ENCODE measurements around the gene CDKL5.

Gene CDKL5

DNA sequence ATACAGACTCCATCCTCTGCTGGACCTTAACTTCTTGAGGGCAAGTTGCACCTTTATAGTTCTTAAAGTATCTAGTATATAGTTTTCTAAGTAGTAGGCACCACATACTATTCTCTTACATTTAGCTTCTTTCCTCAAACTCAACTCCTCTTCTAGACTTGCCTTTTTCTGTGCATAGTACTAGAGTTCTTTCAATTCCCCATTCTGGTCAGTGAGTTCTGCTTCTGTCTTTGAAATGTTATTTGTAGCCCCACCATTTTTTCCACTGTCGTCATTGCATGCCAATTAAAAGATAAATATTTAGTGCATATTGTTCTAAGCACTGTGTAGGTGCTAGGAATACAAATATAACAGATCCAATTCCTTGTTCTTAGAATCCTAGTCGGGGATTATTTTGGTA, 31.6 kb downstream of the CDKL5 start:
- DNase-seq (ENCODE audit: low spot score) = no peak

DNA sequence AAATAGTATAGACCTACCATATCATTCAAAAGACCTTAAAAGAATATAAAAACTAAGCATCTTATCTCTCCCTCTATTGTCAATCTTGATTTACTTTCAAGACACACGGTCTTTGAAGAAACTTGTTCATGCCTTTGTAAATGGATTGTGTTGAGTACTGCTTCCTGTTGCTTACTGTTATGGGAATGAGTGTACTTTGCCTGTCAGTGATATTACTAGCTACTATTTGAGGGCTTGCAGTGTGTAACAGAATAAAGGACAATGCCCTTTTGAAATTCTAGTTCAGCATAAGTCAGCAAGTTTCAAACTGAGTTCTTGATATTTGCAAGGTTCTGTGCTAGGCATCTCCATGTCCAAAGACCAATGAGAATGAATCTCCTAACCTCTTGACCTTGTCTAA, 36.0 kb downstream of the CDKL5 start:
- no peak for DNase-seq (ENCODE audit: low spot score)

DNA sequence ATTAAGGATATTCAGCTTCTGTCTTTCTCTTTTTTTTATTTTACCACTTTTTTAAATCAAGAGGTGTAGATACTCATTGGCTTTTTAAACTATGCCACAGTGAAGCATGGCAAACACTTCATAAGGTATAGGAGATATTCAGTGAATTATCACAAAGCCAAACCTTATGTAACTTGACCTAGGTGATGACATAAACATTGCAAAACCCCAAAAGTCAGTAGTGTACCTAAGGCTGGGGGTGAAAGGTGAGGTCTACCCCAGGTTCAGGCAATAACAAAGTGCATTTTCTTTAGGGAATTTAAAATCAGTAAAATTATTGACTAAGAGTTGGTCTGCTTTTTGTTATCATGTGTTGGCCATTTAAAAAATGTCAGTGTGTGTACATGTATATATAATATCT, 39.1 kb downstream of the CDKL5 start:
- DNase-seq (ENCODE audit: low spot score) = no peak

DNA sequence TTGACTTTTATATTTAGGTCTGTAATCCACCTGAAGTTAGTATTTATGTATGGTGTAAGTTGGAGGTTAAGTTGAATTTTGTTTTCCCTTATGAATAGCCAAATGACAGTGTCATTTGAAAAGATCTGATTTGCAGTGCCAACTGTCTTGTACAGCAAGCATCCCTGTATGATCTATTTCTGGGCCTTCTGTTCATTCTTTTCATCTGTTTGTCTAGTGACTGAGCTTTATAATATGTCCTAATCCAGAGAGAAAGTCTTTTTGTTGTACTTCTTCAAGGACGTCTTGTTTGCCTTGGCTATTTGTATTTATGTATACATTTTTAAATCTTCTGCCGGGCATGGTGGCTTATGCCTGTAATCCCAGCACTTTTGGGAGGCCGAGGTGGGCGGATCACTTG, 39.6 kb downstream of the CDKL5 start:
- no peak for DNase-seq (ENCODE audit: low spot score)

DNA sequence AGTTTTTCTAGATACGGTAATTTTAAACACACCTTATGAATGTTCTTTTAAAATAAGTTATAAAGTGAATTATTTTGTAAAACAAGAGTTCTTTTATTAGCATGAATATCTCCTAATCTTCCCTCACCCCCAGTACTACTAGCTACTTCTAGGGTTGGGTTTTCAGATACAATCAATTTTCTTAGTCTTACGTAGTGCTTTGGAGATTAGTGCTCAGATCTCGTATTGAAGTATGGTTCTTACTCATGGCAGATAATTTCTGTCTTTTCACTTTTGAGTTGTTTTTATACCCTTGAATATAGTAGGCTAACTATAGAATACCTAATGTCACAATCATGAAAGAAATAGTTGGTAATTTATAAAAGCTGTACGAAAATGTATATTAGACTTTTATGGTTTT, 43.2 kb downstream of the CDKL5 start:
- DNase-seq (ENCODE audit: low spot score) = no peak

DNA sequence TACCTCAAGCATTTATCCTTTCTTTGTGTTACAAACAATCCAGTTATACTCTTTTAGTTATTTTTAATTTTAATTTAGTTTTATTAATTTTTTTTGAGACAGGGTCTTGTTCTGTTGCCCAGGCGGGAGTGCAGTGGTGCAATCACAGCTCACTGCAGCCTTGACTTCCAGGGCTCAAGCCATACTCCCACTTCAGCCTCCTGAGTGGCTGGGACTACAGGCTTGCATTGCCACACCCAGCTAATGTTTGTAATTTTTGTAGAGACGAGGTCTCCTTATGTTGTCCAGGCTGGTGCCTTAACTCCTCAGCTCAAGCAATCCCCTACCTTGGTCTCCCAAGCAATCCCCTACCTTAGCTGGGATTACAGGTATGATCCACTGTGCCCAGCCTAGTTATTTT, 45.9 kb downstream of the CDKL5 start:
- DNase-seq (ENCODE audit: low spot score) = no peak

DNA sequence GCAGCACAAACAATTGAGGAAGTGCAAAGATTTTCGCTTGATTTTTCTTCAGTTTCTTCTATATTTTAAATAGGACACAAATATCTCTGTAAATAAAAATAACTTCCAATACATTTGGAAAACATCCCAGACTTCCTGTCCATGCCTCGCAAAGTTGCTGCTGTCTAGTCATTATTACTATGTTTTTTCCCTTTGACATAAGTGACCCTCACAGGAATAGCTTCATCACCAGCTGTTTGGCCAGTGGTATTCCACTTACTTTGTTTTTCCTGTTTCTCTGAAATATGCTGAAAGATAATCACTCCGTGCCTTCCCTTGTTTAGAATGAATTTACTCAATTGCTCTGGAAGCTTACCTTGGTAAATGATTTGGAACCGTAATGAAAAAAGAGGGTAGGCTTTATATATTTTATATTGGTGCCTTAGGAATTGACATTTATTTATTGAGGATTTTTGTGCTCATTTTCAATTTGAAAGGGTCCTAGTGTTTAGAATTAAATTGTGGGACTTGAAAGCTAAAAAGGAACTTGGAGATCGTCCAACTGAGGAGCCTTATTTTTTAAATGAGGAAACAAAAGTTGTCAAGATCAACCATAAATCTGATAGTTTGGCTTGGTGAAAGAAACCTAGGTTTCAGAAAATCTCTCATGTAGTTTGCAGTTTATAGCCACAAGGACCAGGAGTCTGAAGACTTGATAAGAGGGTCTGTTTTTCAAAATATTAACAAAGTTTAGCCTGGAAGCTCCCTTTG, 65.6 kb downstream of the CDKL5 start:
- no peak for DNase-seq (ENCODE audit: low spot score)

DNA sequence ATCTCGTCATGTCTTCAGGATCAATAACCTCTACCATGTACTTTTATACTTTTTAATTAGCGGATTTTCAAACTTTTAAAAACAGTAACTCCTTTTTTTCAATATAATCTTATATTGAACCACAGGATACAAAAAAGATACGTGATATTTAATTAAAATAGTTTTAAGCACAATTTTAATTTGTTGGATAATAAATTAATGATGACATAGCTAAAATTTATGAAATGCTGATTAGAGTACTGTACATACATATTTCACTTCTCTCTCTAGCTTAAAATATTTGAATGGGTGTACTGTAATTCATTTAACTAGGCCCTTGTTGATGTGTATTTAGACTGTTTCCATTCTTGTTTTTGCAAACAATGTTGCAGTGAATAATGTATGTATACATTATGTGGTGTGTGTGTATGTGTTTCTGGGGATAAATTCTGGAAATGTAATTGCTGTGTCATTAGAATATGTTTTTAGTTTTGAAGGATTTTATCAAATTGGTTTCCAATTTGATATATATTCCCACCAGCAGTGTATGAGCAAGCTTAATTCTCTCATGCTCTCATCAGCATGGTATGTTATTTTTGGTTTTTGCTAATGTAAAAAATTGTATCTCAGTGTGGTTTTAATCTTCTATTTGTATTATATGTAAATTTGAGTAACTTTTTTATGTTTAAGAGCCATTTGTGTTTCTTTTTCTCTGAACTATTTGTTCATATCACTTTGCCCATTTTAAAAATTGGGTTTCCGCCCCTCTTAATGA, 66.4 kb downstream of the CDKL5 start:
- DNase-seq (ENCODE audit: low spot score) = no peak

DNA sequence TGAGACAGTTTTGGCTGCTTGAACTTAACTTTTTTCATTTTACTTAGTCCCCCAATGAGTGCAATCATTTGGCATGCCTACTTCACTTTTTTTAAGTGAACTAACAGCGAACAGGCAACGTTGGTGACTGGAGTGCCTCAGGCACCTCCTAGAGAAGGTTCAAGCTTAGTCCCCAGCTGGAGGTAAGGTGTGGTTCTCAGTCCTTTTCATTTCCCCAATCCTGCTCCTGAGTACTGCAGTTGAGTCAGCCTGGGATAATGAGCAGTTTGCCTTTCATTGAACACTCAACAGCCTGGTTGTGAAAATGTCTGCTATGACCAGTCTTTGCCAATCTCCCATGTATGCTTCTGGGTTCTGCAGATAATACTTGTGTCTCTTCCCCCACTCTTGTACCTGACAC, 109.5 kb downstream of the CDKL5 start:
- no peak for DNase-seq (ENCODE audit: low spot score)

DNA sequence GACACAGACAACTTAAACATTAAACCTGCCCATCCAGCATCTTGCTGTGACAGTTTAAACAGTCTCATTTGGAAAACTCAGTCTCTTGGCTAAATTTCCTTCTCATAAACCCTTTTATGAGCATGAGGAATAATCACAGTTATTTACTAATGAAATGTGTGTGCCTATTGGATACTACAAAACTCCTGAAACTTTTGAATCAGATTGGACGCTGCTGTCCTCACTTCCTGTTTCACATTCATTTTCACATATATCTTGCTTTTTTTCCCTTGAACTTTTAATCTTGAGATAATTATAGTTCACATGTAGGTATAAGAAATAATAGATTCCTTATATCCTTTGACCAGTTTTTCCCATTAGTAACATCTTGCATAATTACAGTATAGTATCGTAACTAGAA, 111.7 kb downstream of the CDKL5 start:
- no peak for DNase-seq (ENCODE audit: low spot score)

DNA sequence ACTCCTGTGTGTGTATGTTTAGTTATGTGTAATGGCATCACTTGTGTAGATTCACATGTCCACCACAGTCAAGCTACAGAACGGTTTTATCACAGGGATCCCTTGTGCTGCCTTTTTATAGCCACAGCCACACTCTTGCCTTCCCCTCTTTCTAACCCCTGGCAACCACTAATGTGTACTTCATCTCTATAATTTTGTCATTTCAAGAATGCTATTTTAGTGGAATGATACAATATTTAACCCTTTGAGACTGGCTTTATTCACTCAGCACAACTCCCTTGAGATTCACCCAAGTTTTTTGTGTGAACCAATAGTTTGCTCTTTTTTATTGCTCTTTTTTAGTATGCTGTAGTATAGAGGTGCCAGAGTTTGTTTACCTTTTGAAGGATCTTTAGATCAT, 112.1 kb downstream of the CDKL5 start:
- DNase-seq (ENCODE audit: low spot score) = no peak

DNA sequence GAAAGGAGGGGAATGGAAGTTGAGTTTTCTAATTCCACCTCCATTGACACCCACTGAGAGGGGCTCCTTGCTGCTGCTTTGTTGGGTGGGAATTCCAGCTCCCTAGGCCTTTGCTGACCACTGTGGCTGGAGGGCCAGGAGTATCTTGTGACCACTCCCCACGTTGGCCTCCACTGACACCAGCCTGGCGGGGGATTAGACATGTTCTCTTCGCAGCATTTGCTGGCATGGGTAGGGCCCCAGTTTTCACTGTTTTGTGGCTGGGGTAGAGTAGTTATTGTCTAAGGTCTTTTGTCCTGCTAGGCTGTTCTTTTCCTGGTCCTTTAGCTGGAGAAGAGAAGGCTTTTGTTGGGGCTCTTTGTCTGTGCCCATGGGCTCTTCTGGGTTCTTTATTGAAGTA, 116.7 kb downstream of the CDKL5 start:
- no peak for DNase-seq (ENCODE audit: low spot score)

DNA sequence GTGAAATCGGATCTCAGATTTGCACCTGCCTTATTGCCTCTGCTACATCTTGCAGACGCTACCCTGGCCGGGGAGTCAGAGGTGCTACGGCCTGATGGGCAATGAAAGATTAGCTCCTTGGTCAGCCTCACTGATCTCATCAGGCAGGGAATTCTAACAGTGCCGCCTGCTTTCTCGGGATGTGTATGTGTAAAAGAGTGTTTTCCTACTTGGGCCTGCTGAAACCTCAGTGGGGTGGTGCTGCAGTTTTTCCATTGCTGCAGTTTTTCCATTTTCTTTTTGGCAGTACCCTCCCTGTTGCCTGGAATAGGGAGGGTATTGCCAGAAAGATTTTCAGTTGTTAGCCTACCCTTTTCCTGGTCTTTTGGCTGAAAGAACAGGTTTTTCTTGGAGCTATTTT, 117.5 kb downstream of the CDKL5 start:
- no peak for DNase-seq (ENCODE audit: low spot score)

DNA sequence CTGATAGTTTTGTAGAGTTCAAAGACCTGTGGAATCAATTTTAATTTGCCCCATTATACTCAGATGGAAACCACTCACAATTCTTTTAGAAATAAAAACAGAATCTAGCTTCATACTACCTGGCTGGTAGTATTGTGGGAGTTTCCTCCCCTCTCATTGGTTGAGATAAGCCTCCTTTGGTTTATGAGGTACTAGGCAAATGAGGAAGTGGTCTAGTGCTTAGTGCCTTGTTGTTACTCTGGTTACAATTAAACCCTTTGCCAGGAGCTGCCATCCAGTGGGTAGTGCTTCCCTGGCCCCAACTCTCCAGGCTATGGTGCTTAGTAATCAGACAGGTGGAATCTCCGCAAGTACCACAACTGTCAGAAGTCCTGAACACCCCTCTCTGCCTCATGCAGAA, 118.3 kb downstream of the CDKL5 start:
- no peak for DNase-seq (ENCODE audit: low spot score)

DNA sequence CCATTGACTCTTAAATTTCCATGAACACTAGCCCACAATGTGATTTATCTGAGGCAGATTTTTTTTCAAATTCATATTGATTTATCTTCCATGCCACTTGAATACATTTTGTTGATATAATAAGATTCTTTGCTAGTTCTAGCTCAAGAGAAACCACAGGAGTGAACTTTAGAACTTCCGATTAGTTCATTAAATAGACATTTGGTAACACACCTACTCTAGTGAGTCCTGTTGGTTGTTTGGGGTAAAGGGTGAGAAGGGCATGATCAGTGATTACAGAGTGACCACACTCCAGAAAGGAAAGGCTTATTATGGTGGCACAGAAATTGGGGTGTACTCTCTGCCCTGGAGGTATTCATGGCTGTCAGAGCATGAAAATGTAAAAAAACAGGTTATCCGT, 120.4 kb downstream of the CDKL5 start:
- no peak for DNase-seq (ENCODE audit: low spot score)

DNA sequence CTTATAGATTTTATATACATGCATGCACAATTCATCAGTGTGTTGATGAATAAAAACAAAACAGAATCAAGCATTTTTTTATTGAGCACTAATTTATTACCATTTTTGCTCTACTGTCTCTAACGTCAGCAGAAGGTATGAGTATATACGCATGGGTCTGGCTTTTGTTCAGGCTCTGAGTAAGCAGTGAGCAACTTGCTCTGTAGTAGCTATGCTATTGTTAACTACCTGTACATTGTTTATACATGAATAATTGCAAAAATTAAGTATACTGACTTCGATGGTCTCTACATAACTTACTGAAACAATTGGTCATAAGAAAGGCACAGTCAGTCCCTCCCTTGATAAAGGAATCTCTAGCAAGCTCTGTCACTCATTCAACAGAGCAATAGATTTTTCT, 123.6 kb downstream of the CDKL5 start:
- DNase-seq (ENCODE audit: low spot score) = no peak

DNA sequence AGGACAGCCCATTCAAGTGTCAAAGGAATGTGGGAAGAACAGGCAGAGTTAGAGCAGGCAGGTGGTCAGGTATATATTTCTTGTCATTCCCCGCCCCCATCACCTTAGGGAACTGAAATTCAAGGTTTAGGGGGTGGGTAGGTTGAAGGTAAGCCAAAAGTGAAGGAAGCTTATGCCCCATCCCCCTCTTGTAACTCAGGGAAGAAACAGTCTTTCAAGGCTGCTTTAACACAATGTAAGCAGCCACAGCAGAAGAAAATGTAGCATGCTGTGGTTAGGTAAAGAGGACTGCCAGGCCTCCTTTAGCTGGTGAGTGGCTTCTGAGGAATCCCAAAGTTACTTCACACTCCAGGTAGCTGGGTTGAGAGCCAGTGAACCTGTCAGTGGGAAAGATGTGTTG, 124.2 kb downstream of the CDKL5 start:
- no peak for DNase-seq (ENCODE audit: low spot score)

DNA sequence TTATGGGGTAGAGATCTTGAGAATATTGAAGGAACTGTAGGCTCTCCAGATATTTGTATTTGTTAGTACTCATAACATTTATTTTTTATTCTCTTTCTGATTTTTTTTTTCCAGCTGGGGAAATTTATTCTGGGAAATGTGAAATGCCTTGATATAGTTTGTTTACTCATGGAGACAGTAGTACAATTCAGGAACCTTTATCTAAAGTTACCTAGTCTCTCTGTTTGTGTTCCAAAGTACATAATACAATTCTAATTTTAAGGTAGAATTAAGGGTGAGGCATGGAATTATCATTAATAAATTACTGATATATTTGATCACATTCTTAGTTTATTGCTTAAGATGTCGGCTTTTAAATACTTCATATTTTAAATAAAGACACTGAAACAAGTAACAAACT, 132.5 kb downstream of the CDKL5 start:
- DNase-seq (ENCODE audit: low spot score) = no peak

DNA sequence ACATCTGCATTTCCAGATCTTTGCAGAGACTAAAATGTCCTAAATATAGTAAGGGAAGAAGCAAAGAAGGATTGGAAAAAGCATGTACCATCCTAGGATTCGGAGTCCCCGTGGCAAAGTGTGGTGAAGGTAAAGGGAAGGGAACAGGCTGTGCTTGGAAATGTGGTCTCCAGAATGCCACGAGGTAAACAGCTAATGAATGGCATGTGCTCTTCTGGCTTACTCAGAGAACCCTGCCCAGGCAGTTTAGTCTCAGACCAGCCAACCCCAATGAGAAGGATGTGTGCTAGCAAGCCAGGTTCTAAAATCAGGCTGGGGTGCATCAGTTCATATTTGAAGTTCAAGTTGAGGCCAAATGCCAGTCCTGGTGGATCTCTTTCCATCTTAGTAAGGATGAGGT, 133.4 kb downstream of the CDKL5 start:
- no peak for DNase-seq (ENCODE audit: low spot score)

DNA sequence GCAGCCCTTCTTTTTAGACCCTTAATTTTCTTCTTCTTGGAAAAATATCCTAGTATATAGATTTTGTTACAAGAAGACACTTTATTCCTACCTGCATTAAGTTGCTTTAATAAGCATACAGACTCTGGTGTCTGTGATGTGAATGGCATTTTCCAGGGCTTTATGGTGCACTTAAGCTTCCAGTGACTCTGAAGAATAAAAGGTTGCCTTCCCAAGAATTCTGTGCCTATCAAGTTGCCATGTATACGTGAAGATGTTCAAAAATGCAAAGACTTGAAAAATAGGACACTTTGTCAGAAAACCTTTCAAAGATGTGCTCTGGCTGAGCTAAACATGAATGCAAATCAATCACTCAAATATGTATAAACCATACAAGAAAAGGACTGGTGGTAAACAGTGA, 135.6 kb downstream of the CDKL5 start:
- DNase-seq (ENCODE audit: low spot score) = no peak

DNA sequence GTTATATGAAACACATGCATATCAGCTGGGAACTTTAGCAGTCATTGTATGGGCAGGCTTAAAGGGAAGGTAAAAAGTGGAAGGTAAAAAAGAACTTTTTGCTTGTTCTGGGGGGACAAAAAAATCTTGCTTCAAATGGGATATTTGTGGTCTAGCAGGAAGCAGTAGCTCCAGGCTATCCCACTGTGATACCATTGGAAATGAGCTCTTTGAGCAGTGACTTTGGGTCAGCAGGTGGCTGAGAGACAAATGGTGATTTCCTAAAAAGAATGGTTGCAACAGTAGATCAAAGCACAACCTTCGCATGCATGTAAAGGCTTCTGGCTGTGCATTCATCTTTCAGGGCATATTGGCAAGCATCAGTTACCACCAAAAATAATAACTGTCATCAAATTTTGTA, 140.3 kb downstream of the CDKL5 start:
- DNase-seq (ENCODE audit: low spot score) = no peak

DNA sequence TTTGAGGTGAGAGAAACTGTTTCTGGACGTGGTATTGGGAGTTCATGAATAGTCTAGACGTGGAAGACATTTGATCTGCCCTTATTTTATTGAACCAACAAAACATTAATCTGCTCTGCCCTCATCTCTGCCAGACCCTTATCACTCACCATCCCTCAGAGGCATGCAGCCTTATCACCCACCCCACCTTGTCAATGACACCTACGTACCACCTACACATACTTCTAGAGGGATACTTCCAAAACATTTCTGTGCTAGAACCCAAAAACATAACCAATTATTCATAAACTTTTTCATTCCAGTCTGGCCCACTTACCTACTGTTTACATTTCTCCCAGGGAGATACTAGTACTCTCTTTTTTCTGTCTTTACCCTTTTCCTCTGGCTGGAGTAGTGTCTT, 141.3 kb downstream of the CDKL5 start:
- DNase-seq (ENCODE audit: low spot score) = no peak

DNA sequence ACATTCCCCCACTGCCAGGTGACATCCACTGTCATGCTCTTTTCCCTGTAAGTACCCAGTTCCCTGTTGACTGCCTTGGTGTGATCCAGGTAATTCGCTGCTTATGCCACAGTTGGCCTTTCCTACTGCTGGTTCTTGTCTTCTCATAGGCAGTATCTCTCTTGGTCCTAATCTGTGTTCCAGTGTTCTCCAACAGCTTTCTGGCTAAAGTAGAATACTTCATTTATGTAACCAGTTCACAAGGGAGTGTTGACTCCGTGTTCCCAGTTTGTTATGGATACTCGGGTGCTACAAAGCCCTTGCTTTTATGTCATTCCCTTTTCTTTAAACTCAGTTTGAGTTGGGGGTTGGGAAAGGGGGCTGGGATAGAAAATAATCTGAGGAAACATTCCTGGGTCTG, 148.1 kb downstream of the CDKL5 start:
- no peak for DNase-seq (ENCODE audit: low spot score)

DNA sequence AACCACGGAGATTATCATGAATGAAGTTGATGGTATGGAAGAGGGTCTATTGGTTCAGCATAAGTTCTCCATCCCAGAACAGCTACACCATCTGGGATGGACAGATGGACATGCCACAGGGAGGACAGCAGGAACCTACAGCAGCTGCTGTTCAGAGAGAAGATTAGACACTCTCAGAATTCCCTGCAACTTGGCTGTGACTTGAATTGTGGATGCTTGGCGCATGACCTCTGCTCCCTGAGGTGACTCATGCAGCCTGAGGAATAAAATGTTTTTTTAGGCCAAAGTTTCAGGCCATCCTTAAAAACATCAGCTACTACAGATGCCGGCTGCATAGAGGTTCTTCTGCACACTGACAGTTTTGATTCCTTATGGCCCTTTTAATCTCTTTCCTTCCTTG, 149.2 kb downstream of the CDKL5 start:
- no peak for DNase-seq (ENCODE audit: low spot score)

All from Ammon's horn (tissue), 1 donor.